RKO (cell line): Measurements from ENCODE around the gene DCST1.

ENCODE experiments used
- DNase-seq: peaks from one replicate; pipeline ENCODE4 v3.0.0-alpha.2; 2016; ENCODE audit warnings: low spot score

DCST1 gene

GRCh38 chr1:155052439-155053395 lies 19.1 kb downstream of the DCST1 start:
- peak; percentile 70 for DNase-seq

GRCh38 chr1:155053531-155054105 lies 20.0 kb downstream of the DCST1 start:
- no peak for DNase-seq

GRCh38 chr1:155057104-155057503 lies 23.5 kb downstream of the DCST1 start:
- no peak for DNase-seq

GRCh38 chr1:155057788-155058211 lies 24.2 kb downstream of the DCST1 start:
- DNase-seq: no peak

GRCh38 chr1:155060736-155061135 lies 27.1 kb downstream of the DCST1 start:
- no peak for DNase-seq

- peak; percentile 88 for DNase-seq
These were observed 27.9 kb downstream of the DCST1 start for GRCh38 chr1:155061381-155062150.

- DNase-seq: no peak
These were observed 28.6 kb downstream of the DCST1 start for GRCh38 chr1:155062151-155062686.

GRCh38 chr1:155062702-155063411 lies 29.2 kb downstream of the DCST1 start:
- DNase-seq: no peak

GRCh38 chr1:155063550-155064110 lies 30.0 kb downstream of the DCST1 start, which contains the start of gene EFNA4:
TSS of gene EFNA4 (plus strand) at chr1:155063740. CDS start at chr1:155063824, 84 bp downstream.
- DNase-seq: peak; percentile 91

- peak; percentile 61 for DNase-seq
These were observed 30.6 kb downstream of the DCST1 start for GRCh38 chr1:155064111-155064831.

- DNase-seq: no peak
These were observed 31.3 kb downstream of the DCST1 start for GRCh38 chr1:155064832-155065429.

- DNase-seq: no peak
These were observed 33.2 kb downstream of the DCST1 start for GRCh38 chr1:155066777-155067176.

- DNase-seq: no peak
These were observed 35.0 kb downstream of the DCST1 start for GRCh38 chr1:155068599-155068998.

GRCh38 chr1:155069551-155070157 lies 36.0 kb downstream of the DCST1 start:
- DNase-seq: no peak

- no peak for DNase-seq
These were observed 36.6 kb downstream of the DCST1 start for GRCh38 chr1:155070158-155070621.

GRCh38 chr1:155070721-155071569 lies 37.3 kb downstream of the DCST1 start:
- DNase-seq: peak; percentile 92

- DNase-seq: no peak
These were observed 38.1 kb downstream of the DCST1 start for GRCh38 chr1:155071701-155072100.

- no peak for DNase-seq
These were observed 39.1 kb downstream of the DCST1 start for GRCh38 chr1:155072531-155073289.
